Mammary epithelial cell (primary cell): Measurements from ENCODE around the gene HMG20B.

Experiments
- CTCF ChIP-seq, 2 donors: IDR thresholded peaks in 1 of 2; conservative IDR thresholded peaks in 1 of 2; 2 replicates each; pipeline ENCODE4 v1.5.1; 2011 to 2012; ENCODE audit warnings: inconsistent platforms in 2 of 2, low read length in 2 of 2, mild to moderate bottlenecking in 2 of 2, control low read depth in 1 of 2, low read depth in 1 of 2; ENCODE audit not compliant: insufficient read depth in 1 of 2; ENCODE audit errors: extremely low read depth in 1 of 2
- EZH2 ChIP-seq: IDR thresholded peaks from 2 replicates; pipeline ENCODE4 v1.6.1; 2012; ENCODE audit warnings: low read length, inconsistent platforms, borderline replicate concordance

GRCh38 chr19:3548606-3549005, 24.1 kb upstream of the HMG20B start:
- TF ChIP-seq CTCF (conservative IDR thresholded peaks at IDR 0.05 in 1 of 2, IDR thresholded peaks at IDR 0.05 in 1 of 2; ENCODE audit: extremely low read depth in 1 of 2, insufficient read depth in 1 of 2, low read depth in 1 of 2, low read length in 2 of 2): no peak
- no peak for TF ChIP-seq EZH2
